GM19035 (cell line): ENCODE results near the gene PNN.
"Not testable (repeated sequence)": the region's sequence is repeated elsewhere in the genome, so short reads cannot be mapped to it uniquely, and the experiment has no call there.

Source experiments
- ATAC-seq: cut with Tn5 transposase; IDR thresholded peaks from one replicate; pipeline ENCODE4 v1.9.1; 2021; ENCODE audit not compliant: unreplicated experiment

PNN gene

DNA sequence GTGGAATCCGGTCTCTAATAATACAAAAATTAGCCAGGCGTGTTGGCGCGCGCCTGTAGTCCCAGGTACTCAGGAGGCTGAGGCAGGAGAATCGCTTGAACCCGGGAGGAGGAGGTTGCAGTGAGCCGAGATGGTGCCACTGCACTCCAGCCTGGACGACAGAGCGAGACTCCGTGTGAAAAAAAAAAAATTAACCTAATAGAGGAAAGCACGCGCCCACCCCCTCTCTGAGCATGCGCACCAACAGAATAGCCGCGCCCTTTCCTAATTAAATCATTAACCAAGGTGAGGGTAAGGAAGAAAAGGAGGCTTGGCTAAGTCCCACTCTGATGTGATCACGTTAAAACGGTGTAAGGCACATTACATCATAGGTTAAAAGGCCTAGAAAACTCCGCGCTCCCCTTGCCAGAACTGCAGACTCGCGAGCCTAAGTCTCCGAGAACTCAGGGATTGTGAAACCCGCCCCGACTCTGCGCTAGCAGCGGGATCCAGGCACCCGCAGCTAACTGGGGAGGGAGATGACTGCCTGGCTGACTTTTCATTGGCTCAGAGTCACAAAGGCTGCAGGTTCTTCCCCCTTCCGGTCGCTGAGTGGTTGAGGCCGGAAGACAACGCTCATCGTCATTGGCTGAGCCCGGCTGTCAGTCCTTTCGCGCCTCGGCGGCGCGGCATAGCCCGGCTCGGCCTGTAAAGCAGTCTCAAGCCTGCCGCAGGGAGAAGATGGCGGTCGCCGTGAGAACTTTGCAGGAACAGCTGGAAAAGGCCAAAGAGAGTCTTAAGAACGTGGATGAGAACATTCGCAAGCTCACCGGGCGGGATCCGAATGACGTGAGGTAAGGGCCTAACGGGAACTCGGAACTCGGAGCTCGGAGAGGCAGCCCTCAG is at the start of gene PNN:
Gene PNN, plus strand, starts transcription at position 695 of the 885 bp plus-strand sequence. Its CDS starts 26 bp downstream, at position 721.
- peak; percentile 90 for ATAC-seq

DNA sequence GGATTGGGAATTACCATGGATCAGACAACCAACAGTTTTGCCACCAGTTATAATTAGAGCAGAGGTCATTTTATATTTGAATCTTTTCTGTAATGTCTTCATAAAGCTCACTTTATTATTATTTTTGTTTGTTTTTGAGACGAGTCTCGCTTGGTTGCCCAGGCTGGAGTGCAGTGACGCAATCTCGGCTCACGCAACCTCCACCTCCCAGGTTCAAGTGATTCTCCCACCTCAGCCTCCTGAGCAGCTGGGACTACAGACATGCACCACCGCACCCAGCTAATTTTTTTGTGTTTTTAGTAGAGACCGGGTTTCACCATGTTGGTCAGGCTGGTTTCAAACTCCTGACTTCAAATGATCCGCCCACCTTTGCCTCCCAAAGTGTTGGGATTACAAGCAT is 37.2 kb upstream of the PNN start:
- not testable (repeated sequence) for ATAC-seq

DNA sequence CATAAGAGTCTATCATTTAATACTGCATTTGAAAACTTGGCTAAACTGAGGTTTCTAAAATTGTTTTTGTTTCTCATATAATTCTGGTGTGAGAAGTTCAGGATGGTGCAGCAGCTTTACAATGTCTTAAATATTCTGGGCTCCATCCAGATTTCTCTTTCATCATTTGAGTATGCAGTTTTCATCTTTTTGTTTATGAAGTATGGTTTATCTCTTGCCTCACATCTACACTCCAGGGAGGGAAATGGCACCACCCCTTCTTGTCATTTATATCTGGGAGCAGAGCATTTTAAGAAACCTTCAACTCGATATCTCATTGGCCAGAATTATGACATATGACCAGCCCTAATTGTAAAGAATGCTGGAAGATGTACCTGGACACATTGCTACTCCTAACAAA is 36.6 kb upstream of the PNN start:
- no peak for ATAC-seq

DNA sequence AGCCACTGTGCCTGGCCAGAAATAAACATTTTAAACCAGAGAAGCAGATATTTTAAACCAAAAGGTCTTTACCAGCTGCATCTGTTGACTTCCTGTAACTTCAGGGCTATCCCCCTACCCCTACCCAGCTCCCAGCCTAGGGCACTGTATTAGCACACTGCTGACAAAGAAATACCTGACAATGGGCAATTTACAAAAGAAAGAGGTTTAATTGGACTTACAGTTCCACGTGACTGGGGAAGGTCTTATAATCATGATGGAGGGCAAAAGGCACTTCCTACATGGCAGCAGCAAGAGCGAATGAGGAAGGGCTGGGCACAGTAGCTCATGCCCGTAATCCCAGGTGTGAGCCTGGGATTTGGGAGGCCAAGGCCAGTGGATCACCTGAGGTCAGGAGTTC is 34.9 kb upstream of the PNN start:
- ATAC-seq = no peak

DNA sequence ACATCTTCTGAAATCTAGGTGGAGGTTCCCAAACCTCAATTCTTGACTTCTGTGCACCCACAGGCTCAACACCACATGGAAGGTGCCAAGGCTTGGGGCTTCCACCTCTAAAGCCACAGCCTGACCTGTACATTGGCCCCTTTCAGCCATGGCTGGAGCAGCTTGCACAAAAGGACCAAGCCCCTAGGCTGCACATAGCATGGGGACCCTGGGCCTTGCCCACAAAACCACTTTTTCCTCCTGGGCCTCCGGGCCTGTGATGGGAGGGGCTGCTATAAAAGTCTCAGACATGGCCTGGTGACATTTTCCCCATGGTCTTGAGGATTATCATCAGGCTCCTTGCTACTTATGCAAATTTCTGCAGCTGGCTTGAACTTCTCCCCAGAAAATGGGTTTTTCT is 33.4 kb upstream of the PNN start:
- not testable (repeated sequence) for ATAC-seq

DNA sequence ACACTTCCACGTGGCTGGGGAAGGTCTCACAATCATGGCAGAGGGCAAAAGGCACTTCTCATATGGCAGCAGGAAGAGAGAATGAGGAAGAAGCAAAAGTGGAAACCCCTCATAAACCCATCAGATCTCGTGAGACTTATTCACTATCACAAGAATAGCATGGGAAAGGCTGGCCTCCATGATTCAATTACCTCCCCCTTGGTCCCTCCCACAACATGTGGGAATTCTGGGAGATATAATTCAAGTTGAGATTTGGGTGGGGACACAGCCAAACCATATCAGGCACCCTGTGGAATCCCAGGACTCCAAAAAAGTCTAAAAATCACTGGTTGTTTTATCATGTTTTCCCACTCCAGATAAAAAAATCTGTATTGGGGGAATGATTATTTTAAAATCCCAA is 31.8 kb upstream of the PNN start:
- not testable (repeated sequence) for ATAC-seq

DNA sequence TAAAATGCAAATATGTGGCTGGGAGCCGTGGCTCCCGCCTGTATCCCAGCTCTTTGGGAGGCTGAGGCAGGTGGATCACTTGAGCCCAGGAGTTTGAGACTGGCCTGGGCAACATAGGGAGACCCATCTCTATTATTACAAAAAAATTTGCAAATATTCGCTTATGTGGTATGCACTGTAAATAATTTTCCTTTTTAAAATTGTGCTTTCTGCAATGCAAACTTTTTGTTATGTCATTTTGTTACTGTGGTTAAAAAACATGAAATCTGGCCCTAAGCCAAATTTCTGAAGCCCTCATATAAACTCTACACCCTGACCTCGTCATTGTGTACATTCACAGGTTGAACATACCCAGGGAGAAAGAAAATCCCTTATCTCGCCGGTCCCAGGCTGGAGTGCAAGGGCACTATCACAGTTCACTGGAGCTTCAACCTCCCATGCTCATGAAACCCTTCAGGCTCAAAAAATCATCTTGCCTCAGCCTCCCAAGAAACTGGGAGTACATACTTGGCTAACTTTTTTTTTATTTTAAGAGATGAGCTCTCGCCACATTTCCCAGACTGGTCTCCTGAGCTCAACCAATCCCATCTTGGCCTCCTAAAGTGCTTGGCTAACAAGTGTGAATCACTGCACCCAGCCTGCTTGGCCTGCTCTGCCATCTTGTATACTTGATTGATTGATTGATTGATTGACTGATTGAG is 29.6 kb upstream of the PNN start:
- no peak for ATAC-seq

DNA sequence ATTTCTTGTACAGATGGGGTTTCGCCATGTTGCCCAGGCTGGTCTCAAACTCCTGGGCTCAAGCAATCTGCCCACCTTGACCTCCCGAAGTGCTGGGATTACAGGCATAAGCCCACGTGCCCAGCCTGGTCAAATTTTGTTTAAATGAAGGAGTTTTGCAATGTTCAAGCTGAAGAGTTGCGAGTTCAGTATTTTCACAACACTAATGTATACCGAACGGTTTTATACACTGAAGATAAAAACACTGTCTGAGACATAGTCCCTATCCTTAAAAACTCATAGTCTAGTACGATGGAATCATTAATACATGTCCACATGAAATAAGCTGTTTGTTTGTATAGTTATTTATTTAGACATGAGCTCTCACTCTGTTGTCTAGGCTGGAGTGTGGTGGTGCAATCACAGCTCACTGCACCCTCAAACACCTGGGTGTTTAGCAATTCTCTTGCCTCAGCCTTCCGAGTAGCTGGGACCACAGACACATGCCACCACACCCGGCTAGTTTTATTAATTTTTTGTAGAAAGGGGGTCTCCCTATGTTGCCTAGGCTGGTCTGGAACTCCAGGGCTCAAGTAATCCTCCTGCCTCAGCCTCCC is 20.4 kb upstream of the PNN start:
- no peak for ATAC-seq

DNA sequence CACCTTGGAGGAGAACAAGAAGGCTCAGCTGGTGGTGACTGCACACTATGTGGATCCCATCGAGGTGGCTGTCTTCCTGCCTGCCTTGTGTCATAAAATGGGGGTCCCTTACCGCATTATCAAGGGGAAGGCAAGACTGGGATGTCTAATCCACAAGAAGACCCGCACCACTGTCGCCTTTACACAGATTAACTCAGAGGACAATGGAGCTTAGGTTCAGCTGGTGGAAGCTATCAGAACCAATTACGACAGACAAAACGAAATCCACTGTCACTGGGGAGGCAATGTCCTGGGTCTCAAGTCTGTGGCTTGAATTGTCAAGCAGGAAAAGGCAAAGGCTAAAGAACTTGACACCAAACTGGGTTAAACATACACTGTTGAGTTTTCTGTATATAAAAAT is 17.6 kb upstream of the PNN start:
- ATAC-seq = no peak

DNA sequence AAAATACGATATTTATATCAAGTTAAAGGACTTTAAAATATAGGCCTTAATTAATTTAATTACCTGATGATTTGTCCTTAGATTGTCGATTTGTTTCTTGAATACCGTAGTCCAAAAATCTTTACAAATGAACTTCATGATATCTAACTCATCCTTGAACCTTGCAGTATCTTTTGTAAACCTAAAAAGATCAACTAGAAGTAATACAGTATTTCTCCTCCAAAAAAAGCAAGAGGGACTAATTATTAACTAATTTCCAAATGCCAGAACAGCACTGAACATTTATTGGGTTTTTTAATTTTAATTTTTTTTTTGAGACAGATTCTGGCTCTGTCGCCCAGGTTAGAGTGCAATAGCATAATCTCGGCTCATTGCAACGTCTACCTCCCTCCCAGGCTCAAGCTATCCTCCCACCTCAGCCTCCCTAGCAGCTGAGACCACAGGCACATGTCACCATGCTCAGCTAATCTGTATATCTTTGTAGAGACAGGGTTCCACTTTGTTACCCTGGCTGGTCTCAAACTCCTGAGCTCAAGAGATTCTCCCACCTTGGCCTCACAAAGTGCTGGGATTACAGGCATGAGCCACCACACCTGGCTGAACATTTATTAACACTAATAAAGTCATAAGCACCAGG is 16.7 kb upstream of the PNN start:
- ATAC-seq = no peak

DNA sequence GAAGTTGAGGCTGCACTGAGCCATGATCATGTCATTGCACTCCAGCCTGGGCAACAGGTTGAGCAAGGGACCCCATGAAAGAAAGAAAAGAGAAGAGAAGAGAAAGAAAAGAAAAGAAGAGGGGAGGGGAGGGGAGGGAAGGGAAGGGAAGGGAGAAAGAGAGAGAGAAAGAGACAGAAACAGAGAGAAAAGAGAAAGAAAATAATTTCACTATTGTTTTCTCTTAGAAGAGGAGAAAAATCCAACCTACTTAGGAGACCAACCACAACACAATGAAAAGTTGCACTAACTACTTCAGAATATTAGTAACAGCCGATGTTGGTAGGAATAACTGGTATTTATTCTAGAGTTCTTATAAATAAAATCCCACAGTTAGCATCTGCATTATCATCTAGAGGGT is 14.6 kb upstream of the PNN start:
- no peak for ATAC-seq

DNA sequence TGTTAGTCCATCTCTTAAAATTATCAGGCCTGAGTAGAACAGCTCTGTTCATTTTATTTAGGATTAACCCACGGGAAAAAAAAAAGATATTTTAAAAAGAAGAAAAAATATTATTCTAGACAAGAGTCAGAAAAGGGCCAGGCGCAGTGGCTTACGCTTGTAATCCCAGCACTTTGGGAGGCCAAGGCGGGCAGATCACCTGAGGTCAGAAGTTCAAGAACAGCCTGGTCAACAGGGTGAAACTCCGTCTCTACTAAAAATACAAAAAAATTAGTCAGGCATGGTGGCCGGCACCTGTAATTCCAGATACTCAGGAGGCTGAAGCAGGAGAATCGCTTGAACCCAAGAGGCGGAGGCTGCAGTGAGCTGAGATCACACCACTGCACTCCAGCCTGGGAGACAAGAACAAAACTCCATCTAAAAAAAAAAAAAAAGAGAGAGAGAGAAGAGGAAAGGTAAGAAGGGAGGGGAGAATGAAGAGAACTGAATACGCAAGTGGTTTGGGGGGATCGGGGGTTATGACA is 7.2 kb upstream of the PNN start:
- ATAC-seq = not testable (repeated sequence)

DNA sequence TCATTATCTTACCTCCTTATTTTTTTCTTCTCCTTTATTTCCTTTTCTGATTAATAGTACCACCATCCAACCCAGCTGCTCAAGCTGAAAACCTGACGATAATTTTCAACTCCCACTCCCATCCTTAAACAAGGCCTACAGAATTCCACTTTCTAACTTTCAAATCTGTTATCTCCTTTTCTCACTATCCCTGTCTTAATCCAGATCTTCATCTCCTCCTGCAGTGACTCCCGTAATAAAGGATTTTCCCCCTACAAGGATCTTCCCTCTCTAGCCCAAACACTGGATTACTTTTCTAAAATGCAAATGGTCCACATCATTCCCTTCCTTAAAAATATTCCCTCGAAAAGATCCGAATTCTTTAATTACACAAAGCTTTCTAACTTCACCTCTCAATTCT is 6.5 kb upstream of the PNN start:
- ATAC-seq = no peak

DNA sequence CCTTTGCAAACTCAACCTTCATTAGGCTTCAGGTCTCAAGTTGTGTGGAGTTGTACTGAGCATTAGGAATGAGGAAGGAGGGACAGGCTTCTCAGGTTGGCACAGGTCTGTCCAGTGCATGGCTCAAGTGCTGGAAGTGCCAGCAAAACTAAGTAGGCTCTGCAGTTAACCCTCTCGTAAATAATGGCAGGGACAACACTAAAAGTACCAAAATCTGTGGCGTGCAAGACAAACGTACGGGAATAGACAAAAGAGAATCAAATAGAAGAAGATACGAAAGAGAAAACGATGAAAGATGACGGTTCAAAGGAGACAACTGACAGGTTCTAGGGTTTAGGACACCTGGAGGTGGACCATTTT is 5.5 kb upstream of the PNN start:
- no peak for ATAC-seq

DNA sequence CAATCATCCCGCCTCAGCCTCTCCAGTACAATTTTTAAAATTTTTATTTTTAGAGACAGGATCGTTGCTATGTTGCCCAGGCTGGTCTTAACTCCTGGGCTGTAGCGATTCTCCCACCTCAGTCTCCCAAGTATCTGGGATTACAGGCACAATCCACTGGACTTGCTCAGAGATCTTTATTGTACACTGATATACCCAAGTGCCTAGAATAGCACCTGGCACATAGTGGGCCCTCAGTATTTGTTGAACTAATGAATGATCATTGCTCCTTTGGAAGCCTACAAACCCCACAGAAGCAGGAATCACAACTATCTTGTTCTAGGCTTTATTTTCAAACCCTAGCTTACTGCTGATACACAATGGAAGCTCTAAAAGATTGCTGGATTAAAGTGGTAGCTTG is 1.9 kb upstream of the PNN start:
- no peak for ATAC-seq

DNA sequence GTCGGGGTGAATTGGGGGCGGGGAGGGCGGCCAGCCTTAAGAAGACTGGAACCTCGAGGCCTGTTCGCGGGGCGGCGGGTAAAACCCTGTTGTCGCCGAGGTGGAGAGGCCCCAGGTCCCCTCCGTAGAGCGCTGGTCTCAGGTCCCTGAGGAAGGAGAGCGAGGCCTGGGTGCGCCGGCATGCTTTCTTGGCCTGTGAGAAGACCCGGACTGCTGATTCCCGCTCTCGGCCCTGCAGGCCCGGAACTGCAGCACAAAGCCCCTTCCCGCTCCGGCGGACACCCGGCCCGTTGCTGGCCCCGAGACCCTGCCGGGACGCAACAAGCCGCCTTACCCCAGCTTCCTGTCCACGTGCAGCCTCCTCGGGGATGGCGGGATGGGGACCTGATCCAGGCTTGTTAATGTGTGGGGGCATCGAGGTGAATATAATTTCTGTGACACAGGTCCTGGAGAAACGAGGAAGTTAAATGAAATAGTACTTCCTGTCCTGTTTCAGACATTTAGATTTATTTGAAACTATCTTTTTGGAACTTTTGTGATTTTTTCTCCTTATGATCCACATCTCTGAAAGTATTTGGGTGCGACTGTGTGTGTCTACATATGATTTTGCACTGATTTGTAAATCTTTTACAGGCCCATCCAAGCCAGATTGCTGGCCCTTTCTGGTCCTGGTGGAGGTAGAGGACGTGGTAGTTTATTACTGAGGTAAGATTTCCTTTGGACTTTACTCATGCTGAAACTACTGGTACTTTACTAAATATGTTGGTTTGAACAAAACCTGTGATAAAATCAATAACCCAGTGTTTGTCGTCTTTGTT is 600 bp downstream of the PNN start:
- ATAC-seq = peak; percentile 11

DNA sequence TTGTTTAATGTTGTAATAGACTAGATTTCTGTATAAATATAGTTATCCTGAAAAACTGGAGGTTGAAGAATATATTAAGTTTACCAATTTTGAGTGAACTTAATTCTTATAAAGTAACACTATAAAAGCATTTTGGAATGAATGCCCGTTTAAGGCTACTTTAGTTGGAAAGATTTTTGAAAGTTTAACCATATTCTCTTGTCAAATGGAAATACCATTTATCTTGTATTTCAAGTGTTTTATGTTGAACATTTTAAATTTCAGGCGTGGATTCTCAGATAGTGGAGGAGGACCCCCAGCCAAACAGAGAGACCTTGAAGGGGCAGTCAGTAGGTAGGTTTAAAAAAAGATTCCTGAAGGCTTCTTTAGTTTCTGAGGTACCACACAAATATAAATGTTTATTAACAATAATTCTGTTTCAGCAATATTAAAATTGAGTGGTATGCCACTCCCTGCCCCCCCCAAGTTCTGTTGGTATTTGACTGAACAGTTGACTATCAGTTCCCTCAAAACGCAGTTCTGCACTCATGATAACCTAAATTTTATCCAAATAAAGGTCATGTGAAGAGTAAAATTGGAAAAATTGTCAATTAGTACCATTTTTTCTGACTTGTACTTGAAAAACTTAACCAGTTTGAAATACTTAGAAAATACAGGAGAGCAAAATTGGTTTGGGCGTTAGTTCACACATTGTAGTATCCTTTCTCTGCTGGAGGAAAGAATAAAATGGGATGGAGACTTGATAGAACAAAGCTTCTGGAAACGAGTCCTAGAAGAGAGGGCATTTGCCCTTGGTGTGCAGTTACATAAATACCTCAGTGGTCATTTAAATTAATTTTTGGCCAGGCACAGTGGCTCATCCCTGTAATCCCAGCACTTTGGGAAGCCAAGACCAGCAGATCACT is 1.5 kb downstream of the PNN start:
- no peak for ATAC-seq

DNA sequence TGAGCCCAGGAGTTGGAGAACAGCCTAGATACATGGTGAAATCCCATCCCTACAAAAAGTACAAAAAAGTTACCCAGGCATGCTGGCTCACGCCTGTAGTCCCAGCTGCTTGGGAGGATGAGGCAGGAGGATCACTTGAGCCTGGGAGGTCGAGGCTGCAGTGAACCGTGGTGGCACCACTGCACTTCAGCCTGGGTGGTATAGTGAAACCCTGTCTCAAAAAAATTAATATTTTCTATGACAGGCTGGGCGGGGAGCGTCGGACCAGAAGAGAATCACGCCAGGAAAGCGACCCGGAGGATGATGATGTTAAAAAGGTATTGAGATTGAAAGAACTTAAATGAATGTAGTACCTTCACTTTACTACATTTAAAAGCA is 2.1 kb downstream of the PNN start:
- ATAC-seq = no peak

DNA sequence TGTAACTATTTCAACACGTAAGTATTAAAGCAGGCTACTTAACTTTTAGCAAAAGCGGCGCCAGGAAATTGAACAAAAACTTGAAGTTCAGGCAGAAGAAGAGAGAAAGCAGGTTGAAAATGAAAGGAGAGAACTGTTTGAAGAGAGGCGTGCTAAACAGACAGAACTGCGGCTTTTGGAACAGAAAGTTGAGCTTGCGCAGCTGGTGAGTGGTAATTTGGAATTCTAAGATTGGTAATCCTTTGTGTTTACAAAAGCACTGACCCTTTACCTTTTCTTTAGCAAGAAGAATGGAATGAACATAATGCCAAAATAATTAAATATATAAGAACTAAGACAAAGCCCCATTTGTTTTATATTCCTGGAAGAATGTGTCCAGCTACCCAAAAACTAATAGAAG is 4.0 kb downstream of the PNN start:
- ATAC-seq = no peak

DNA sequence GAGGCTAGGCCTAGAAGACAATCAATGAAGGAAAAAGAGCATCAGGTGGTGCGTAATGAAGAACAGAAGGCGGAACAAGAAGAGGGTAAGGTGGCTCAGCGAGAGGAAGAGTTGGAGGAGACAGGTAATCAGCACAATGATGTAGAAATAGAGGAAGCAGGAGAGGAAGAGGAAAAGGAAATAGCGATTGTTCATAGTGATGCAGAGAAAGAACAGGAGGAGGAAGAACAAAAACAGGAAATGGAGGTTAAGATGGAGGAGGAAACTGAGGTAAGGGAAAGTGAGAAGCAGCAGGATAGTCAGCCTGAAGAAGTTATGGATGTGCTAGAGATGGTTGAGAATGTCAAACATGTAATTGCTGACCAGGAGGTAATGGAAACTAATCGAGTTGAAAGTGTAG is 5.5 kb downstream of the PNN start:
- ATAC-seq = no peak
